Gastrocnemius medialis (tissue), 4 donors: ENCODE measurements around the gene NRXN2.

Experiments
- POLR2A ChIP-seq, 2 donors: fragments of 450-650 bp; IDR thresholded peaks; one replicate each; pipeline ENCODE4 v1.6.1; 2017; ENCODE audit warnings: antibody characterized with exemption in 2 of 2, mild to moderate bottlenecking in 2 of 2, moderate library complexity in 2 of 2
- TF ChIP-seq, protein P1 (sequence below), 5 experiments: fragments of 450-650 bp in 3 of 5; fragments of 200-600 bp in 2 of 5; sonication (generic) in 2 of 5; IDR thresholded peaks in 4 of 5; conservative IDR thresholded peaks in 1 of 5; 1 replicate in 4 of 5; 2 replicates in 1 of 5; pipeline ENCODE4 v1.5.1; 2016 to 2019; ENCODE audit warnings: antibody characterized with exemption in 5 of 5, mild to moderate bottlenecking in 3 of 5, moderate library complexity in 3 of 5

DNA sequence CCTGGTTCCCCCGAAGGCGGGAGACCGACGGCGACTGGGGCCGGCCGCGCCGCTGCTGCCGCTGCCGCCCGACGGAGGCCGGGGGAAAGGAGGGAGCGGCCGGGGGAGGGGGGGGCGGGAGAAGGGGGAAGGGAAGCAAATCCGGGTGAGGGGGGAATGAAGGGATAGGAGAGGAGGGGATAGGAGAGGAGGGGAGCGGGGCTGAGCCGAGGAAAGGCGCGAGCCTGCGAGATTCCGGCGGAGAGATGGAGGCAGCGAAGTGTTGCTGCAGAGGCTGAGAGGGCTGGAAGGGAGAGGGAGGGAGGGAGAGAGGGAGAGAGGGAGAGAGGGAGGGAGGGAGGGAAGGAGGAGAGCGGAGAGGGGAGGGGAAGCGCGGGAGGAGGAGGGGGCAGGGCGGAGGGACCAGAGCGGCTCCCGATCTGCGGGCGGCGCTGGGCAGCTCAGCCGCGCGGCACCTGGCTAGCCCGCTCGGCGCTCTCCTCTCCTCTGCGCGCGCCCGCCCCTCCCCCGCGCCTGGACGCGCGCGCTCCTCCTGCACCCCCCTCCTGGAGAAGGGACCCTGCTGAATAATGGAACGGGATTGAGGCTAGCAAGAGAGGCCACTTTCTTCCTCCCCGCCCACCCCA, 79.6 kb downstream of the NRXN2 start:
- TF ChIP-seq, protein P1, sequence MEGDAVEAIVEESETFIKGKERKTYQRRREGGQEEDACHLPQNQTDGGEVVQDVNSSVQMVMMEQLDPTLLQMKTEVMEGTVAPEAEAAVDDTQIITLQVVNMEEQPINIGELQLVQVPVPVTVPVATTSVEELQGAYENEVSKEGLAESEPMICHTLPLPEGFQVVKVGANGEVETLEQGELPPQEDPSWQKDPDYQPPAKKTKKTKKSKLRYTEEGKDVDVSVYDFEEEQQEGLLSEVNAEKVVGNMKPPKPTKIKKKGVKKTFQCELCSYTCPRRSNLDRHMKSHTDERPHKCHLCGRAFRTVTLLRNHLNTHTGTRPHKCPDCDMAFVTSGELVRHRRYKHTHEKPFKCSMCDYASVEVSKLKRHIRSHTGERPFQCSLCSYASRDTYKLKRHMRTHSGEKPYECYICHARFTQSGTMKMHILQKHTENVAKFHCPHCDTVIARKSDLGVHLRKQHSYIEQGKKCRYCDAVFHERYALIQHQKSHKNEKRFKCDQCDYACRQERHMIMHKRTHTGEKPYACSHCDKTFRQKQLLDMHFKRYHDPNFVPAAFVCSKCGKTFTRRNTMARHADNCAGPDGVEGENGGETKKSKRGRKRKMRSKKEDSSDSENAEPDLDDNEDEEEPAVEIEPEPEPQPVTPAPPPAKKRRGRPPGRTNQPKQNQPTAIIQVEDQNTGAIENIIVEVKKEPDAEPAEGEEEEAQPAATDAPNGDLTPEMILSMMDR (IDR thresholded peaks at IDR 0.05 in 4 of 5, conservative IDR thresholded peaks at IDR 0.05 in 1 of 5) = no peak
- no peak for TF ChIP-seq POLR2A (IDR thresholded peaks at IDR 0.05)
